Lung (tissue), 12 donors: ENCODE measurements around the gene DOC2A. TPM values are rescaled to one million over a fixed set of nuclear protein-coding genes. Genes with fewer than 3 reads are reported as not detected.

Experiments
- ATAC-seq: fragments of 200-7000 bp; cut with Tn5 transposase; one replicate; pipeline ENCODE4 v1.9.1; 2020; ENCODE audit warnings: moderate number of reproducible peaks; ENCODE audit not compliant: insufficient read depth, low FRiP score
- DNase-seq, 3 donors: peaks; one replicate each; pipeline ENCODE4 v3.0.0-alpha.2; 2013 to 2017
- H3K27ac ChIP-seq, 2 donors: one replicate each; pipeline ENCODE4 v1.5.1; 2013; ENCODE audit warnings: mild to moderate bottlenecking in 2 of 2, moderate library complexity in 2 of 2, control low read depth in 1 of 2, inconsistent platforms in 1 of 2, low read depth in 1 of 2, low read length in 1 of 2
- H3K27me3 ChIP-seq, 3 donors: one replicate each; pipeline ENCODE4 v1.5.1; 2013; ENCODE audit warnings: low read length in 2 of 3; ENCODE audit not compliant: control insufficient read depth in 3 of 3, insufficient read depth in 3 of 3
- H3K36me3 ChIP-seq, 4 donors: one replicate each; pipeline ENCODE4 v1.5.1; 2013; ENCODE audit warnings: low read length in 4 of 4, mild to moderate bottlenecking in 1 of 4, moderate library complexity in 1 of 4; ENCODE audit not compliant: control insufficient read depth in 4 of 4, insufficient read depth in 4 of 4
- H3K4me1 ChIP-seq, 5 donors: one replicate each; pipeline ENCODE4 v1.5.1; 2013; ENCODE audit warnings: low read length in 5 of 5, mild to moderate bottlenecking in 2 of 5, moderate library complexity in 1 of 5; ENCODE audit not compliant: control insufficient read depth in 5 of 5, insufficient read depth in 5 of 5
- H3K4me3 ChIP-seq: one replicate; pipeline ENCODE4 v1.5.1; 2013; ENCODE audit warnings: mild to moderate bottlenecking, control low read depth, moderate library complexity
- H3K9ac ChIP-seq, 2 donors: one replicate each; pipeline ENCODE4 v1.5.1; 2013; ENCODE audit warnings: low read length in 2 of 2, control low read depth in 1 of 2; ENCODE audit not compliant: insufficient read depth in 1 of 2
- H3K9me3 ChIP-seq, 4 donors: one replicate each; pipeline ENCODE4 v1.5.1; 2013; ENCODE audit warnings: low read length in 3 of 4, mild to moderate bottlenecking in 1 of 4, moderate library complexity in 1 of 4; ENCODE audit not compliant: control insufficient read depth in 4 of 4, insufficient read depth in 3 of 4
- CTCF ChIP-seq: IDR thresholded peaks from 2 replicates; pipeline ENCODE4 v1.5.1; 2012; ENCODE audit warnings: mild to moderate bottlenecking; ENCODE audit errors: control extremely low read depth, extremely low read depth
- WGBS, 2 donors: extraction: QIAGEN DNeasy Blood & Tissue Kit; methylation state at CpG; one replicate each; pipeline ENCODE4 v1.1.7; 2013; 5-methylcytosine and 5-hydroxymethylcytosine counted together
- polyA plus RNA-seq, 2 donors: library from polyadenylated mRNA; stranded (reverse); fragments of 200-250 nt; gene quantifications; one replicate each; pipeline ENCODE4 v1.2.1, GENCODE V29; 2013
- total RNA-seq, 2 donors: library from RNA; depleted of rRNA in 1 of 2; stranded (reverse); fragments of >200 nt in 1 of 2; gene quantifications; one replicate each; pipeline ENCODE4 v1.2.1, GENCODE V29; 2014 to 2021
- donor health status: control.
- donor health status: control.
- donor health status: Bipolar disorder and iron deficiency.
- donor health status: healthy.
- donor health status: DM: yes; HTN: yes; CAD: no.

DOC2A gene
- total and polyA plus RNA-seq, 4 donors: 1.4 to 8.7 (median 2.7) TPM

- no peak for TF ChIP-seq CTCF
Observed at GRCh38 chr16:30054451-30054850, 43.6 kb upstream of the DOC2A start.

GRCh38 chr16:30053376-30054015 is 42.7 kb upstream of the DOC2A start:
- WGBS, 2 donors: 5 to 7% methylated on average over 19 of the region's 19 CpGs

More at GRCh38 chr16:30054451-30054850, 43.6 kb upstream of the DOC2A start:
- peaks cover 0 to 3% (median 1%) of the 10 kb centered on the region in 4 donors for H3K36me3 ChIP-seq
- H3K9ac ChIP-seq: peak overlapping the region in 1 of 2 donors; percentile 5
- 89 to 94% methylated on average over 8 of the region's 8 CpGs for WGBS, 2 donors
- DNase-seq: no peak
- H3K9me3 ChIP-seq: no peaks in the 10 kb centered on the region
- no peak for ATAC-seq
- no peak overlapping the region for H3K27ac ChIP-seq
- no peaks in the 10 kb centered on the region for H3K27me3 ChIP-seq
- H3K4me1 ChIP-seq: peaks cover 0 to 11% (median 3%) of the 10 kb centered on the region in 5 donors
- no peak overlapping the region for H3K4me3 ChIP-seq

GRCh38 chr16:30052671-30053372 is 42.0 kb upstream of the DOC2A start:
- peaks cover 0 to 11% (median 3%) of the 10 kb centered on the region in 5 donors for H3K4me1 ChIP-seq
- peaks cover 0 to 3% (median 0%) of the 10 kb centered on the region in 4 donors for H3K36me3 ChIP-seq
- WGBS, 2 donors: 4 to 5% methylated on average over 55 to 58 of the region's 58 CpGs

More at GRCh38 chr16:30053376-30054015, 42.7 kb upstream of the DOC2A start:
- peaks cover 0 to 11% (median 3%) of the 10 kb centered on the region in 5 donors for H3K4me1 ChIP-seq
- H3K27me3 ChIP-seq: no peaks in the 10 kb centered on the region
- peak overlapping the region in 1 of 2 donors; percentile 28 for H3K9ac ChIP-seq
- ATAC-seq (peak; percentile 29), DNase-seq (peak; percentile 53 to 62 (median 55))
- H3K27ac ChIP-seq: peak overlapping the region in 1 of 2 donors; percentile 40
- H3K9me3 ChIP-seq: no peaks in the 10 kb centered on the region
- H3K36me3 ChIP-seq: peaks cover 0 to 3% (median 0%) of the 10 kb centered on the region in 4 donors
- peak overlapping the region; percentile 45 for H3K4me3 ChIP-seq
- no peak for TF ChIP-seq CTCF

More at GRCh38 chr16:30052671-30053372, 42.0 kb upstream of the DOC2A start:
- Histone ChIP-seq H3K4me3 (peak overlapping the region; percentile 45), H3K27me3 (no peaks in the 10 kb centered on the region), H3K9me3 (no peaks in the 10 kb centered on the region), H3K27ac (peak overlapping the region in 1 of 2 donors; percentile 40), H3K9ac (no peak overlapping the region)
- TF ChIP-seq CTCF: no peak
- ATAC-seq (peak; percentile 88), DNase-seq (peak; percentile 91 to 95 (median 94))
